Keratinocyte (primary cell): ENCODE results near the gene NUP153.

Experiments used
- EZH2 ChIP-seq: IDR thresholded peaks from one replicate; pipeline ENCODE4 v1.6.1; 2012; ENCODE audit warnings: inconsistent platforms, mild to moderate bottlenecking, low read length, moderate library complexity
- TF ChIP-seq, protein P1 (sequence below), 3 experiments: IDR thresholded peaks in 1 of 3; conservative IDR thresholded peaks in 1 of 3; optimal IDR thresholded peaks in 1 of 3; 2 replicates in 2 of 3; 3 replicates in 1 of 3; pipeline versions ENCODE3 to v1.5.1; 2011; ENCODE audit warnings: low read length in 3 of 3, mild to moderate bottlenecking in 3 of 3, moderate library complexity in 2 of 3, control low read depth in 1 of 3, inconsistent platforms in 1 of 3; ENCODE audit not compliant: insufficient read depth in 2 of 3; ENCODE audit errors: extremely low read depth in 1 of 3

DNA sequence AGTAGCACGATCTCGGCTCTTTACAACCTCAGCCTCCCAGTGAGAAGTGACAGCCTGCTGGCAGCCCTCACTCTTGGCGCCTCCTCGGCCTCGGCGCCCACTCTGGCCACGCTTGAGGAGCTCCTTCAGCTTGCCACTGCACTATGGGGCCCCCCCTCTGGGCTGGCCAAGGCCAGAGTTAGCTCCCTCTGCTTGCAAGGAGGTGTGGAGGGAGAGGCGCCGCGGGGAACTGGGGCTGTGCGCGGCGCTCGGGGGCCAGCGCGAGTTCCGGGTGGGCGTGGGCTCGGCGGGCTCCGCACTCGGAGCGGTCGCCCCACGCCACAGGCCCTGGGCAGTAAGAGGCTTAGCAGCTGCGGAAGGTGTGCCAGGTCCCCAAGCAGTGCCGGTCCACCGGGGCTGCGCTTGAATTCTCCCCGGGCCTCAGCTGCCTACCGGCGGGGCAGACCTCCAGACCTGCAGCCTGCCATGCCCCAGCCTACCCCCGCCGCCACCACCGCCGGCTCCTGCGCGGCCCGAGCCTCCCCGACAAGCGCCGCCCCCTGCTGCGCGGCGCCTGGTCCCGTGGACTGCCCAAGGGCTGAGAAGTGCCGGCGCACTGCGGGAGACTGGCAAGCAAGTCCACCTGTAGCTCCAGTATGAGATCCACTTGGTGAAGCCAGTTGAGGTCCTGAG is 22.0 kb upstream of the NUP153 start:
- TF ChIP-seq EZH2 = no peak
- TF ChIP-seq, protein P1, sequence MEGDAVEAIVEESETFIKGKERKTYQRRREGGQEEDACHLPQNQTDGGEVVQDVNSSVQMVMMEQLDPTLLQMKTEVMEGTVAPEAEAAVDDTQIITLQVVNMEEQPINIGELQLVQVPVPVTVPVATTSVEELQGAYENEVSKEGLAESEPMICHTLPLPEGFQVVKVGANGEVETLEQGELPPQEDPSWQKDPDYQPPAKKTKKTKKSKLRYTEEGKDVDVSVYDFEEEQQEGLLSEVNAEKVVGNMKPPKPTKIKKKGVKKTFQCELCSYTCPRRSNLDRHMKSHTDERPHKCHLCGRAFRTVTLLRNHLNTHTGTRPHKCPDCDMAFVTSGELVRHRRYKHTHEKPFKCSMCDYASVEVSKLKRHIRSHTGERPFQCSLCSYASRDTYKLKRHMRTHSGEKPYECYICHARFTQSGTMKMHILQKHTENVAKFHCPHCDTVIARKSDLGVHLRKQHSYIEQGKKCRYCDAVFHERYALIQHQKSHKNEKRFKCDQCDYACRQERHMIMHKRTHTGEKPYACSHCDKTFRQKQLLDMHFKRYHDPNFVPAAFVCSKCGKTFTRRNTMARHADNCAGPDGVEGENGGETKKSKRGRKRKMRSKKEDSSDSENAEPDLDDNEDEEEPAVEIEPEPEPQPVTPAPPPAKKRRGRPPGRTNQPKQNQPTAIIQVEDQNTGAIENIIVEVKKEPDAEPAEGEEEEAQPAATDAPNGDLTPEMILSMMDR (optimal IDR thresholded peaks at IDR 0.05 in 1 of 3, IDR thresholded peaks at IDR 0.05 in 1 of 3, conservative IDR thresholded peaks at IDR 0.05 in 1 of 3; ENCODE audit: extremely low read depth in 1 of 3, insufficient read depth in 2 of 3, low read length in 3 of 3) = no peak
